ENCODE measurements around the gene GNPNAT1. TPM values are rescaled to one million over a fixed set of nuclear protein-coding genes. Genes with fewer than 3 reads are reported as not detected.

The GNPNAT1 gene
- total RNA-seq, 1 experiment from 2014 or later = 33.9 TPM

DNA sequence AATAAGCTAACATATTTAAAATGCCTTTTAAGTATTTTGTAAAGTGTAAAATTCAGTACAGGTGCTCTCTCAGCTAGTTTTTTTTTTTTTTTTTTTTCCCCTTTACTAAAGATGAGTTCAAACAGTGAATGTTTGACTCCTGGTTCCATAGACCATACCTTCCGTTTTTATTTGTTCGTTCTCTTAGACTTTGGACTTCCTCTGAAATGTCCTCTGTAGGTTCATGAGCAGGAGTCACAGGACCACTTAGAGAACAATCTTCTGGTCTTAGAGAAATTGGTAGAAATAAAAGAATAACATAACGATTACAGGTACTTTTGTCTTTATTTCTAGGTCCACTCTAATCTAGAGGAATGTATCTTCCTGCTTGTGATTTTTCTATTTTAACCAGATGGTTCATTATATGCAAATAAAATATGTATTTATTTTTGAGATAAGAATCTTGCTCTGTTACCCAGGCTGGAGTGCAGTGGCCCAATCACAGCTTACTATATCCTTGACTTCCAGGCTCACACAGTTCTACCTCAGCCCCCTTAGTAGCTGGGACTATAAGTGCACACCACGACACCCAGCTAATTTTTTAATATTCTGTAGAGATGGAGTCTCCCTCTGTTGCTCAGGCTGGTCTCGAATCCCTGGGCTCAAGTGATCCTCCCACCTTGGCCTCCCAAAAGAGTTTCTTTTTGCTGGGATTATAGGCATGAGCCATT is 35.6 kb downstream of the GNPNAT1 start:
- H3K27me3 ChIP-seq (replicated peaks; ENCODE audit: insufficient read depth, low read depth, low read length, poor library complexity) = no peaks in the 10 kb centered on the region
- no peak for DNase-seq (ENCODE audit: low spot score)
- no peak overlapping the region for H3K27ac ChIP-seq (ENCODE audit: low read depth, low read length, poor library complexity, severe bottlenecking)
- BruUV-seq (replicated peaks) = no TSS peak
- intact Hi-C loops (cut with micrococcal nuclease; ENCODE audit: unreplicated experiment) = no loop called here
- H3K9me3 ChIP-seq (ENCODE audit: low read depth, low read length, poor library complexity, severe bottlenecking) = no peaks in the 10 kb centered on the region
- CTCF ChIA-PET = no interaction called here
- TF ChIP-seq EZH2 (IDR thresholded peaks at IDR 0.05; ENCODE audit: borderline replicate concordance, low read depth, low read length, poor library complexity, severe bottlenecking) = no peak
- TF ChIP-seq, protein P1, sequence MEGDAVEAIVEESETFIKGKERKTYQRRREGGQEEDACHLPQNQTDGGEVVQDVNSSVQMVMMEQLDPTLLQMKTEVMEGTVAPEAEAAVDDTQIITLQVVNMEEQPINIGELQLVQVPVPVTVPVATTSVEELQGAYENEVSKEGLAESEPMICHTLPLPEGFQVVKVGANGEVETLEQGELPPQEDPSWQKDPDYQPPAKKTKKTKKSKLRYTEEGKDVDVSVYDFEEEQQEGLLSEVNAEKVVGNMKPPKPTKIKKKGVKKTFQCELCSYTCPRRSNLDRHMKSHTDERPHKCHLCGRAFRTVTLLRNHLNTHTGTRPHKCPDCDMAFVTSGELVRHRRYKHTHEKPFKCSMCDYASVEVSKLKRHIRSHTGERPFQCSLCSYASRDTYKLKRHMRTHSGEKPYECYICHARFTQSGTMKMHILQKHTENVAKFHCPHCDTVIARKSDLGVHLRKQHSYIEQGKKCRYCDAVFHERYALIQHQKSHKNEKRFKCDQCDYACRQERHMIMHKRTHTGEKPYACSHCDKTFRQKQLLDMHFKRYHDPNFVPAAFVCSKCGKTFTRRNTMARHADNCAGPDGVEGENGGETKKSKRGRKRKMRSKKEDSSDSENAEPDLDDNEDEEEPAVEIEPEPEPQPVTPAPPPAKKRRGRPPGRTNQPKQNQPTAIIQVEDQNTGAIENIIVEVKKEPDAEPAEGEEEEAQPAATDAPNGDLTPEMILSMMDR (conservative IDR thresholded peaks at IDR 0.05; ENCODE audit: low read depth, low read length) = no peak
- POLR2A ChIA-PET (ENCODE audit: low non-redundant PET) = no interaction called here
- H3K36me3 ChIP-seq (ENCODE audit: insufficient read depth, low read length, poor library complexity, severe bottlenecking) = peaks cover 9% of the 10 kb centered on the region
- H3K4me3 ChIP-seq (ENCODE audit: low read depth, low read length, poor library complexity, severe bottlenecking) = no peak overlapping the region
- H3K4me1 ChIP-seq (ENCODE audit: insufficient read depth, low read length, poor library complexity, severe bottlenecking) = no peaks in the 10 kb centered on the region

GRCh38 chr14:52748647-52749292 is 42.6 kb downstream of the GNPNAT1 start:
- no peak for TF ChIP-seq EZH2 (IDR thresholded peaks at IDR 0.05; ENCODE audit: borderline replicate concordance, low read depth, low read length, poor library complexity, severe bottlenecking)
- TF ChIP-seq, protein P1 (conservative IDR thresholded peaks at IDR 0.05; ENCODE audit: low read depth, low read length) = no peak
- ChIA-PET CTCF (no interaction called here), POLR2A (ENCODE audit: low non-redundant PET) (no interaction called here)
- DNase-seq (ENCODE audit: low spot score) = no peak
- Histone ChIP-seq H3K9me3 (ENCODE audit: low read depth, low read length, poor library complexity, severe bottlenecking) (no peaks in the 10 kb centered on the region), H3K4me3 (ENCODE audit: low read depth, low read length, poor library complexity, severe bottlenecking) (no peak overlapping the region), H3K27ac (ENCODE audit: low read depth, low read length, poor library complexity, severe bottlenecking) (no peak overlapping the region), H3K36me3 (ENCODE audit: insufficient read depth, low read length, poor library complexity, severe bottlenecking) (peaks cover 13% of the 10 kb centered on the region), H3K27me3 (replicated peaks; ENCODE audit: insufficient read depth, low read depth, low read length, poor library complexity) (no peaks in the 10 kb centered on the region), H3K4me1 (ENCODE audit: insufficient read depth, low read length, poor library complexity, severe bottlenecking) (no peaks in the 10 kb centered on the region)
- BruUV-seq (replicated peaks) = no TSS peak
- intact Hi-C loops (cut with micrococcal nuclease; ENCODE audit: unreplicated experiment) = no loop called here

- intact Hi-C loops (cut with micrococcal nuclease; ENCODE audit: unreplicated experiment) = no loop called here
- POLR2A ChIA-PET (ENCODE audit: low non-redundant PET) = no interaction called here
Observed at GRCh38 chr14:52741865-52742264, 49.5 kb downstream of the GNPNAT1 start.

More at GRCh38 chr14:52741865-52742264, 49.5 kb downstream of the GNPNAT1 start:
- Histone ChIP-seq H3K9me3 (ENCODE audit: low read depth, low read length, poor library complexity, severe bottlenecking) (no peaks in the 10 kb centered on the region), H3K36me3 (ENCODE audit: insufficient read depth, low read length, poor library complexity, severe bottlenecking) (peaks cover 8% of the 10 kb centered on the region), H3K27me3 (replicated peaks; ENCODE audit: insufficient read depth, low read depth, low read length, poor library complexity) (no peaks in the 10 kb centered on the region), H3K27ac (ENCODE audit: low read depth, low read length, poor library complexity, severe bottlenecking) (no peak overlapping the region), H3K4me3 (ENCODE audit: low read depth, low read length, poor library complexity, severe bottlenecking) (no peak overlapping the region), H3K4me1 (ENCODE audit: insufficient read depth, low read length, poor library complexity, severe bottlenecking) (peaks cover 7% of the 10 kb centered on the region)
- BruUV-seq (replicated peaks) = no TSS peak
- no peak for DNase-seq (ENCODE audit: low spot score)
- no peak for TF ChIP-seq EZH2 (IDR thresholded peaks at IDR 0.05; ENCODE audit: borderline replicate concordance, low read depth, low read length, poor library complexity, severe bottlenecking)
- TF ChIP-seq, protein P1 (conservative IDR thresholded peaks at IDR 0.05; ENCODE audit: low read depth, low read length) = no peak
- CTCF ChIA-PET = interaction anchor here (0.5 kb wide), 1 partner anchor 33 kb away, joined by 3 read pairs; no protein-coding TSS in a partner anchor

All from A673 (cell line).